HPDE6-E6E7 (cell line): Measurements from ENCODE around the gene ENDOU.

Experiments
- DNase-seq: peaks from one replicate; pipeline ENCODE4 v3.0.0; 2011; ENCODE audit warnings: missing footprints; ENCODE audit errors: extremely low spot score

Gene ENDOU

DNA sequence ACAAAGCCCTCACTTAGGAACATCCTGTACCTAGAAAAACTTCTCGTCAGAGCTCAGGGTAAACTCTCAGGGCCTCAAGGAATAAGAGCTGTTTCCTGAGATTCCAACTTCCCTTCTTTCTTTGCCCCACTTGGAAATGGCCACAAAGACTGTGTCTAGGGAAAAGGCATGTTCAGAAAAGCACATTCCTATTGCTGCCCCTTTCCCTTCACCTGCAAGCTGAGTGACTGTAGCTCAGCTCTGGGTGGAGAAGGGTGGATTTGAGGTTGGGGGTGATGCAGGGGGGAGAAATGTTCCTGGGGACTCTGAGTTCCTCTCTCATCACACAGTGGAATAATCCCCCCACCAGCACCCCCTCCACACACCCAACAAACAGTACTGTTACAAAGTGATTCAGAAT is 6.8 kb downstream of the ENDOU start:
- DNase-seq: no peak

- no peak for DNase-seq
These were observed 7.7 kb downstream of the ENDOU start for GRCh38 chr12:47717443-47718193.

DNA sequence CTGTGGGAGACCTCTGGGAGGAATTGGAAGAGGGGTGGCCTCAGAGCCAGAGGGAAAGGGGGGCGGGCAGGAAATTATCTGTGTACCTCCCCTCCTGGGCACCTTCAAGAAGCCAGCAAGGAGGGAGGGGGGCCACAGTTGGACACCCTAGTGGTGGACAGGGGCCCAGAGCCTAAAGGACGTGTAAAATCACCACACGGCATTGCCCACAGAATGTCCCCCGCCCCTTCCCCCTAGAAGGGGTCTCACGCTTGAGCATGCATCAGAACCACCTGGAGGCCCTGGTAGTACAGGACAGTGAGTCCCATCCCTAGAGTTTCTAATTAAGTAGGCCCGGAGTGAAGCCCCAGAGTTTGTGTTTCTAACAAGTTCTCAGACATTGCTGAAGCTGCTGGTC is 8.2 kb downstream of the ENDOU start:
- no peak for DNase-seq

DNA sequence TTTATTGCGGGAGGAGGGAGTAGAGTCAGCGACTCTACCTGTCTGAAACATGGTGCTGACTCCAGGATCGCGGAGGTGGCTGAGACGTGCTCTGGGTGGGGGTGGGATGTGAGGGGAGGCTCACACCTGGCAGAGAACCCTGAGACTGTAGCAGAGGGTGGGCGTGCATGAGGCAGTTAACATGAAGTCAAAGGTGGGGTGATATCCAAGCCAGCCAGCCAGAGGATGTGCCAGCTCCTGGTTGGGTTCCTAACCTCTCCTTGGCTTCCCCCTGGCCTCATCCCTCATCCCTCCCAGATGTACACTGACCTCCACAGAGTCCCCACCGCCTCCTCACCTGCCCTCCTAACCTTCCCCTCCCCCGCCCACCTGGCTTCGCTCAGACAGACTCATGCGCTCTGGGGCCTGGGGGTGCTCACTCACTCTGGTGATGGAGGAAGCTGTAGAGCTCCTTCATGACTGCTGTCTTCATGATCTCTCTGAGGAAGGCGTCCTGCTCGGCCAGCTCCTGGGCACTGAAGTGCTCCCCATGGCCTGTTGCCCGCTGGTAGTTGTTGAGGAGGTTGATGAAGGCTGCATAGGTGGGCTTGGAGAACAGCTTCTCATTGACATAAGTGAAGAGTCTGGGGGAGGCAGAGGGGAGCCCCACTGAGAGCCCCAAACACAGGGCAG is 9.3 kb downstream of the ENDOU start:
- no peak for DNase-seq

- DNase-seq: peak; percentile 46
These were observed 9.9 kb downstream of the ENDOU start for GRCh38 chr12:47715393-47715876.

GRCh38 chr12:47714826-47715386 is 10.4 kb downstream of the ENDOU start:
- no peak for DNase-seq

- DNase-seq: no peak
These were observed 13.1 kb downstream of the ENDOU start for GRCh38 chr12:47712171-47712570.

- no peak for DNase-seq
These were observed 13.8 kb downstream of the ENDOU start for GRCh38 chr12:47711448-47711847.

DNA sequence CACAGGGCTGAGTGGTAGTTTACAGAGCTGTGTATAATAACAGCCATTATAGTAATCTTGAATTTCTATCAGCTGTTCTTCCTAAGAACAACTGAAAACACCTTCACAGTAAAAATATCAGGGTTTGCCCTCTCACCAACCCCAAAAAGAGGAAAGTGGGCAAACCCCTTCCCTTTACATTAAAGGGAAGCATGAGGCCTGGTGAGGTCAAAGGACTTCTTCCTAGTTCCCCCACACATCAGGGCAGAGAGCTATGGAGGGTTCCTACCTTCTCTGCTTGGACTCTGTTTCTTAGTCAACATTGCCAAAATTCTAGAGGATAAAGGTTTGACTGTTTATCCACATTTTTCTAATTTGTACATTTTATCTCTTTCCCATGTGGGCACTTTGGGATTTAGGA is 15.0 kb downstream of the ENDOU start:
- DNase-seq: no peak

DNA sequence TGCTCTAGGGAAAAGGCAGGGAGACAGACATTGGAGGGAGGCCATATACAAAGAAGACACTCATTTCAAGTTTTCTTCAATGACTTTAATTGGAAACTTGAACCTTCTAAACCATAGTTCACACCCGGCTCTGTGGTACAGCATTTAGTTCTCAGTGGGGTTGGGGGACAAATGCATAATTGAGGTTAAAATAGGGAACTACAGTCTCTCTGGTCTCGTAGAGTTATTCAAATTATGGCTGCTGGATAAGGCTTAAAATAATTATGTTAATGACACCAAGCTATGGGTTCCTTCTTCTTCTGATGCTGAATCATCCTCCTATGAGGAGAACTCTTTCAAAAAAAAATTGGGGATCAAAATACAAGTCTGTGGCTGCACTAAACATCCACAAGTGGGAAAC is 15.6 kb downstream of the ENDOU start:
- no peak for DNase-seq

GRCh38 chr12:47709237-47709636 is 16.1 kb downstream of the ENDOU start:
- no peak for DNase-seq

DNA sequence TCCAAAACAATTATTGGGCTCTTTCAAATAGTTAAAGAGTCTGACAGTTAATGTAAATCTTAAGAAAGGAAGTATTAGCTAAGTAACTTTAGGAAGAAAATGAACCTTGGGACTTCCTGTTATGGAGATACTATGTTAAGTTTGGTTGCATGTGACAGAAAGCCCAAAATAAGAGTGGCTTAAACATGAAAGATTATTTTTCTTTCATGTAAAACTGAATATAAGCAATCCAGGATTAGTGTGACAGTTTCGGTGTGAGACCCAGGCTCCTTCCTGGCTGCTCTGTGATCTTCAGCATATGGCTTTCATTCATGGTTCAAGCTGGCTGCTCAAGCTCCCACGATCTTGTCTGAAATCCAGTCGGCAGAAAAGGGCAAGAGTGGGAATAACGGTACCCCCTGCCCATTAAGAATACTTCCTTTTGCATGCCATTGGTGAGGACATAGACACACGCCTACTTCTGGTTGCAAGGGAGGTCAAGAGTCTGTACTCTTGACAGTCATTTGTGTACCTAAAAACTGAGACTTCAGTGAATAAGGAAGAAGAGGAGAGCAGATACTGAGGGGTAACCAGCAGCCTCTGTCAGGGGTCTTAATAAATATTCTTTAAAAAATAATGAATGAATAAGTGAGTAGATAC is 17.3 kb downstream of the ENDOU start:
- no peak for DNase-seq

GRCh38 chr12:47707355-47707754 is 17.9 kb downstream of the ENDOU start:
- no peak for DNase-seq

DNA sequence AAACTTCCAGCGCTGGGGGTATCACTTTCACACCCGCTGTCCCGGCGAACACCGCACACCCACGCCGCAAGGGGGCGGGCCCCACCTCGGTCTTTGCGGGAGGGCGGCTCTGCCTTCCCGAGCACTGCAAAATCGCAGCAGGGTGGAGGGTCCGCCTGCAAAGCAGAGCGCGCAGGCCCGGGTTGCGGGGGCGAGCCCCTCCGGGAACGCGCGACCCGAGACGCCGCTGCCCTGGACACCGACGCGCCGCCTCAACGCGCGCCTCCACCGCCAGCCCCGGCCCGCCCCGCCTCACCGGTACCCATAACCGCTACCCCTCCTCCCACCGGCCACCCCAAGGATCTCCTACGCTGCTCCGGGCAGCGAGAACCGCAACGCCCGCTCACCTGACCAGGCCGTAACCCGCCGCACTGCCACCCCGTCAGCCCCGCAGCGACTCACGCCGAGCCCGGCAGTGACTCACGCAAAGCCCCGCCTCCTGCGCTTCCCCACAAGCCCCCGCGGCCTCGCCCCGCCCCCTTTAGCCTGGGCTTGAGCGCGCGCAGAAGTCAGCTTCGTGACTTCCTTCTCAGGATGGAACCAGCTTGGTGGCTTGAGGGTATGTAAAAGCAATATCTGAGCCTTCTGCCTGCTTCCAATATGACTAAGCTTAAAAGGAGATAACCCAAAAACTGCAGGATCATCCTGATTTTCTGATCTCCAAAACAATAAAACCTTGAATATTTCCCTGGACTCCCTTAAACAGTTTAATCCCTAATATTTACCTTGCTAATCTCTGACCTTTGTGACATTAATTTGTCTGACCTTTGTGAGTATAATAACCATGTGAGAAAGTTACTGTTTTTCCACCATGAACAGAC is 19.5 kb downstream of the ENDOU start, which contains the start of gene RPAP3:
TSS of gene RPAP3 (minus strand) at position 465 of the 860 bp plus-strand sequence. CDS start 3,190 bp downstream, outside the sequence.
- DNase-seq: peak; percentile 94

DNA sequence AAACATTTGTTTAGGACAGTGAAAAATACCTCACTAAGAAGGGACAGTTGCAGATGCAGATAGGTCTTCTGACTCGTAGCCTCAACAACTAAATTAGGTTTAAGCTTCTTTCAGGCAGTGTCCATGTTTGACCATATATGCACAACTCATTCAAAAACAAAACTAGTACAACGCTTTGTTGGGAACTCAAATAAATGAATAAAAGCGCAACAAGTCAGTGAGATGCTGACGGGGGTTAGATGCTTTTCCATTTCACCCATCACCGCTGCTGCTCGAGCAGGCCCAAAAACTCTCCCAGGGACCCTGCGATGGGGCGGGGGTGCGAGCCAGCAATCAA is 20.1 kb downstream of the ENDOU start:
- DNase-seq: no peak

- DNase-seq: no peak
These were observed 20.6 kb downstream of the ENDOU start for GRCh38 chr12:47704719-47705118.

DNA sequence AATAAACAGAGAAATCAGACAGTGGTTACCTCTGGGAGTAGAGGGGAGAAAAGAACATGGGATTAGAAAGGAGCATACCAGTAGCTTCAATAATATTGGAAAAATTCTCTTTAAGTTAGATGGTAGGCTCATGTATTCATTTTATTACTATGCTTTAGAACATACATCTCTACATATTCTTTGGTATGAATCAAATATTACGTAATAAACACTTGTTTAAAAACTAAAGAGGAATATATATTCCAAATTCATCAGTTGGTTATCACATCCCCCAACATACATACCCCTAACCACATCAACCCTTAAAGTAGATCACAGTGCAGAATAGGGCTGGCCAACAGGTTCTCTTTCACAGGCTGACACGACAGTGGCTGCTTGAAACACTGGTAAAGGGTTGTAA is 25.0 kb downstream of the ENDOU start:
- DNase-seq: no peak

DNA sequence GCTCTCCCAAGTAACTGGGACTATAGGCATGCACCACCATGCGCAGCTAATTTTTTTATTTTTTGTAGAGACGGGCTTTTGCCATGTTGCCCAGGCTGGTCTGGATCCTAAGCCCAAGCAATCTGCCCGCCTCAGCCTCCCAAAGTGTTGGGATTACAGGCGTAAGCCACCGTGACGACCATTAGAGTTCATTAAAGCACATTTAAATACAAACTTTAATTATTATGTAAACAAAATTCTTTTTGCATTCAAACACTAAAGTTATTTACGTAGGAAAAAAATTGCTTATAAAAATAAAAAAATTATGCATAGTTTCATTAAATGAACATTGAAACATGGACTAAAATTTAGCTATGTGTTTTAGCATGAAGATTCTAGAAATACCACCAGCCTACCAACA is 26.7 kb downstream of the ENDOU start:
- no peak for DNase-seq

DNA sequence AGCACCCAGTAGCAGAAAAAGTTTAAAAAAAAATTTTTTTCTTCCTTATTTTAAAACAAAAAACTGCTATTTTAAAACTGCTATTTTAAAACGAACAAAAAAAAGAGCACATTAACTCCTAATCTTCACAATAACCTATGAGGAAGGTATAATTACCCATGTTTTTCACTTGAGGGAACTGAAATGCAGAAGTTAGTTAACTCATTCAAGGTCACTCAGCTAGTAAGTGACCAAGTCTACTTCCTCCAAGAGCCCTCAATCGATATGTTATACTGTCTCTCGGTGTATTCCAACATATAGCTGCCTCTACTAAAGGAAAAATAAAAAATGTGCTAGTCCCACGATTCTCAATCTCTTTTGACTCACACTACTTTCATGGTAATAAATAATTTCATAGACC is 27.2 kb downstream of the ENDOU start:
- DNase-seq: no peak

DNA sequence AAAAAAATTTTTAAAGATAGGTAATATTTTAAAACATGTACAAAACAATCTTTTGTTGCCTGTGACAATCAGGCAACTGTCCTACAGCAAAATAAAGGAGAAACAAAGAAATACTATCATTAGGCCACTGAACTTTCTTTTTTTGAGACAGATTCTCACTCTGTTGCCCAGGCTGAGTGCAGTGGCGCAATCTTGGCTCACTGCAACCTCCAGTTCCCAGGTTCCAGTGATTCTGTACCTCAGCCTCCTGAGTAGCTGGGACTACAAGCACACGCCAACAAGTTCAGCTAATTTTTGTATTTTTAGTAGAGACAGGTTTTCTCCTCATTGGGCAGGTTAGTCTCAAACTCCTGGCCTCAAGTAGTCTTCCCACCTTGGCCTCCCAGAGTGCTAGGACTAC is 36.1 kb downstream of the ENDOU start:
- no peak for DNase-seq

DNA sequence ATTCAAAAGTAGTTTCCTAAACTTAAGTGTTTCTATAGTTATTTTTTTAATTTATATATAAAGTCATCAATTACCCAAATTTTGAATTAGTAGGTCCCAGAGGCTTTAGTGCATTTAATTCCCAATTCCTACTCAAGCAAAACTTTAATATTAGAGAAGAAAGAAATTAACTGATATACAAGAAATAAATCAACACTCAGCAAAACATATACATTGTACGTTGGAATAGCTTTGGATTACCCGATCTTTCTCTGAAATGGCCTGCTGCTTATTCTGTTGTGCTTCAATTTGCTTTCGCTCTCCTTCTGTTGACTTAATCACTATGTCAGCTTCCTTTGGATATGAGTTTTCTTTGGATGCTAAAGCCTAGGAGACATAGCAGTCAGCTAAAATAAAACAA is 37.7 kb downstream of the ENDOU start:
- DNase-seq: no peak
